NCI-H524 treated with DMSO at 0.1 percent for 48 hours (cell line): ENCODE data around the gene CNKSR3.

Experiments
- DNase-seq: peaks from one replicate; lab custom pipeline; 2025; lab: John Stamatoyannopoulos, UW

Gene CNKSR3

DNA sequence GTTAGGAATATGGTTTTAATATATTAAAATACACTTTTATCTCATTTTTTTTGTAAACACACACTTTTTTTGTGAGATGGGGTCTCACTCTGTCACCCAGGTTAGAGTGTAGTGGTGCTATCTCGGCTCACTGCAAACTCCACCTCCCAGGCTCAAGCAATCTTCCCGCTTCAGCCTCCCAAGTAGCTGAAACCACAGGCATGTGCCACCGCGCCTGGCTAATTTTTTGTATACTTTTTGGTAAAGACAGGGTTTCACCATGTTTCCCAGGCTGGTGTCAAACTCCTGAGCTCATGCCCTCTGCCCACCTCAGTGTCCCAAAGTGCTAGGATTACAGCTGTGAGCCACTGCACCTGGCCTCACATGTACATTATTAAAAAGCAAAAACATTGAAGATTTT, 164.7 kb downstream of the CNKSR3 start:
- DNase-seq, result no peak

DNA sequence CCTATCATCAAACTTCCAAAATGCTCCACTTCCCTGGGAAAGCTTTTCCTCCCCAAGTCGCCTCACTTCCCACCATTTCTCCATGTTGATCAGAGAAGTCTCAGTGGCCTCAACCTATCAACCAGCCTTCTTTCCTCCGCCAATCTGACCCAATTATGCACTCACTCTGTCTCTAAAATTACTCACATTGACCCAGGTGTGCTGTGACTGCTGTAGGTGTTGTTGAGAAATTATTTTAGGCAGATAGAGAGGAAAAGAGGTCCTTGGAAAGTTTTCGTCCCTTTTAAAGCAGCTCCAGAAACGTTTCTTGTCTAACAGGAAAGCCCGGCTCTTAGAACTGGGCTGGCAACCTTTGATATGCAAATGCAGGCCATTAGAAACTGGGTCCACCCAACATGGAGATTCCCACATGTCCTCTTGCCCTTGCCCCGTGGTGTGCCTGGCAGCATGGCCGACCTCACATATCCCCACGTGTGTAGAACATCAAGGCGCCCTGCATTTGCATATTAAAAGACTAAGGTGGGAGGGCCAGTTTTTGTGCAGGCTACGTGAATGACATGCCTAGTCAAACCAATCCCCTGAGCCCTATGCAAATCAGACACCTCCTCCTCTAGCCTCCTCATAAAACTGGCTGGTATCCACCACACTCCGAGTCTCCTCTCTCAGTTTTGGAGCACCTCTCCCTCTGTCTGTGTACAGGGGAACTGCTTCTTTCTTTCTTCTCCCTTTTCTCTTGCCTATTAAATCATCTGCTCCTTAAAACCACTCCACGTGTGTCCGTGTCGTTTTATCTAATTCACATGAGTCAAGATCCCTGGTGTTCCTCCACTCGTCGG, 166.8 kb downstream of the CNKSR3 start:
- DNase-seq, result no peak

DNA sequence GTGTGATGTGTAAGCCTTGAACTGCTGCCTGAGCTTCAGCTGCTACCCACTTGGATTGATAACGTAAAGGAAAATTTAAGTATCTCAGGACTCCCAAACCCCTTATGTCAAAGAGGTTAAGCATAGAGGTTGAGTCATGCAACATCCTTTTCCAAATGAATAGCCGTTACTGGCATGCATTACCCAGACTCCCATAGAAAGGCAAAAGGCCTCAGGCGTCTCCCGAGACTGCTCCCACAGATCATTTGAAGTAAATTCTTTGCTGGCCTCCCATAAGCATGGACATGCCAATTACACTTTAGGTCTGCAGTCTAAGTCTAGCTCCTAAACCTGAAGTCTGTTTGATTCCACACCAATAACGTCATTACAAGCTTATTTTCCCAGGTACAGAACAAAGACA, 168.6 kb downstream of the CNKSR3 start:
- DNase-seq, result no peak

DNA sequence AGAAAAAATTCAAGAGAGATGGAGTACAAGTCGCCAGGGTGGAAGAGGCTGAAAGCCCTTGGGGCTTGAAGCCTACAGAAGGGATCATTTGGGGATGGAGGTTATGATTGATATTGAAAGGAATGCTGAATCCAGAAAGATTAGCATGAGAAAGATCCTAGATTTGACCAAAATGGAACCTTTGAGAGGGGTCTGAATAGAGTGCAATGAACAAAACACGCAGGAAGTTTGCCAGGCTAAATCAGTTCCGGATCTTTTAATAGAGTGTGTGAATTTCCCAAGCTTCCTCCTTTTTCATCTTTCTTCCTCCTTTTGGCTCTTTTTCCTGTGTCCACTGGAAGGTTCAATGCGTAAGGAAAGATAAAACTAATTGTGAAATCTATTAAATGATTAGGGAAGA, 169.1 kb downstream of the CNKSR3 start:
- DNase-seq, result no peak
